Measurements from ENCODE around the gene NKD2. TPM values are rescaled to one million over a fixed set of nuclear protein-coding genes. Genes with fewer than 3 reads are reported as not detected.

The NKD2 gene
- total and polyA plus RNA-seq, 9 of the 15 experiments (the other 6 are each of a cell fraction or from before 2014, with no cell fraction given), result 0.09 to 0.64 (median 0.27) TPM; not detected in 5

DNA sequence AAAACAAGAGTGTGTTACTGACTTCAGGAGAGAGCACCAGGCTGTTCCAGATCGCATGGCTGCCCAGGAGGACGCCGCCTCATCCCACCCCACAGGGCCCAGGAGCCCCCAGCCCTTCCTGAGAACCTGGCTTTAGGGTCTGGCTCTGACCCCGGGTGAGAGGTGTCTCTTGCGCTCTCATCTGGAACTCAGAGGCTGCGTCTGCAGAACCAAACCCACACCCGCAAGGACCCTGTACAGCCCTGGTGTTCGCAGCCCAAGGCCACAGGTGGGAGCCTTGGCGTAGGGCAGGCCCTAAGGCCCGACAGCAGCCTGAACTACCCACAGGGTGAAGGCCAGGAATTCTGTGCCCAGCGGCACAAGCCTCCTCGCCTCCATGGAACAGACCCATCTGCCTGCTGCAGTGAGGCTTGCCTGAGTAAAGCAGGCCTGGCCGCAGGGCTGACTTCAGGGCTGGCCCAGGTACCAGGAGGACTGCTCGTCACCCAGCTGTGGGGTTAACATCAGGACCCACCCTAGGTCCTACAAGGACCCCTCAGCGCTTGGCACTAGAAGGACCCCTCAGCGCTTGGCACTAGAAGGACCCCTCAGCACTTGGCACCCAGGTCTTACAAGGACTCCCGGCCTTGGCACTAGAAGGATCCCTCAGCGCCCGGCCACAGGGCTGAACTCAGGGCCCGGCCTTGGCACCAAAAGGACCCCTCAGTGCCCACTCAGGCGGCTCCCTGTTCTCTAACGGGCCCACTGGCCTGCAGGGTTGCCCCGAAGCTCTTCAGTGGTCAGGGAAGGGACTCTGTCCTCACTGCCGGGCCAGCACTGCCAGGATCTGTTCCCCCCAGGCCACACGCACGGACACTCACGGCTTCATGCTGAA is 48.2 kb downstream of the NKD2 start (continued):
- TF ChIP-seq, protein P1, sequence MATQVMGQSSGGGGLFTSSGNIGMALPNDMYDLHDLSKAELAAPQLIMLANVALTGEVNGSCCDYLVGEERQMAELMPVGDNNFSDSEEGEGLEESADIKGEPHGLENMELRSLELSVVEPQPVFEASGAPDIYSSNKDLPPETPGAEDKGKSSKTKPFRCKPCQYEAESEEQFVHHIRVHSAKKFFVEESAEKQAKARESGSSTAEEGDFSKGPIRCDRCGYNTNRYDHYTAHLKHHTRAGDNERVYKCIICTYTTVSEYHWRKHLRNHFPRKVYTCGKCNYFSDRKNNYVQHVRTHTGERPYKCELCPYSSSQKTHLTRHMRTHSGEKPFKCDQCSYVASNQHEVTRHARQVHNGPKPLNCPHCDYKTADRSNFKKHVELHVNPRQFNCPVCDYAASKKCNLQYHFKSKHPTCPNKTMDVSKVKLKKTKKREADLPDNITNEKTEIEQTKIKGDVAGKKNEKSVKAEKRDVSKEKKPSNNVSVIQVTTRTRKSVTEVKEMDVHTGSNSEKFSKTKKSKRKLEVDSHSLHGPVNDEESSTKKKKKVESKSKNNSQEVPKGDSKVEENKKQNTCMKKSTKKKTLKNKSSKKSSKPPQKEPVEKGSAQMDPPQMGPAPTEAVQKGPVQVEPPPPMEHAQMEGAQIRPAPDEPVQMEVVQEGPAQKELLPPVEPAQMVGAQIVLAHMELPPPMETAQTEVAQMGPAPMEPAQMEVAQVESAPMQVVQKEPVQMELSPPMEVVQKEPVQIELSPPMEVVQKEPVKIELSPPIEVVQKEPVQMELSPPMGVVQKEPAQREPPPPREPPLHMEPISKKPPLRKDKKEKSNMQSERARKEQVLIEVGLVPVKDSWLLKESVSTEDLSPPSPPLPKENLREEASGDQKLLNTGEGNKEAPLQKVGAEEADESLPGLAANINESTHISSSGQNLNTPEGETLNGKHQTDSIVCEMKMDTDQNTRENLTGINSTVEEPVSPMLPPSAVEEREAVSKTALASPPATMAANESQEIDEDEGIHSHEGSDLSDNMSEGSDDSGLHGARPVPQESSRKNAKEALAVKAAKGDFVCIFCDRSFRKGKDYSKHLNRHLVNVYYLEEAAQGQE (IDR thresholded peaks at IDR 0.05; ENCODE audit: borderline replicate concordance), result no peak
- TF ChIP-seq, protein P1 (CRISPR knock-in tag; IDR thresholded peaks at IDR 0.05; ENCODE audit: low read depth), result no peak

Measured in K562 (cell line).